Mucosa of rectum (tissue), 2 donors: ENCODE data around the gene PDZRN3.

Source experiments
- H3K27ac ChIP-seq, 2 donors: one replicate each; pipeline ENCODE4 v1.7.0; 2013; ENCODE audit warnings: inconsistent platforms in 2 of 2, low read depth in 2 of 2, low read length in 2 of 2
- H3K27me3 ChIP-seq, 2 donors: one replicate each; pipeline ENCODE4 v1.7.0; 2013; ENCODE audit warnings: low read length in 2 of 2; ENCODE audit not compliant: control insufficient read depth in 2 of 2, insufficient read depth in 2 of 2
- H3K36me3 ChIP-seq, 2 donors: one replicate each; pipeline ENCODE4 v1.7.0; 2013; ENCODE audit warnings: low read length in 2 of 2; ENCODE audit not compliant: control insufficient read depth in 2 of 2, insufficient read depth in 2 of 2
- H3K4me1 ChIP-seq, 2 donors: one replicate each; pipeline ENCODE4 v1.7.0; 2013; ENCODE audit warnings: low read length in 2 of 2, mild to moderate bottlenecking in 1 of 2; ENCODE audit not compliant: control insufficient read depth in 2 of 2, insufficient read depth in 2 of 2
- H3K4me3 ChIP-seq, 2 donors: one replicate each; pipeline ENCODE4 v1.7.0; 2013; ENCODE audit warnings: low read length in 2 of 2
- H3K9ac ChIP-seq, 2 donors: one replicate each; pipeline ENCODE4 v1.7.0; 2013; ENCODE audit warnings: low read length in 2 of 2, low read depth in 1 of 2, mild to moderate bottlenecking in 1 of 2
- H3K9me3 ChIP-seq, 2 donors: one replicate each; pipeline ENCODE4 v1.7.0; 2013; ENCODE audit warnings: low read length in 2 of 2; ENCODE audit not compliant: control insufficient read depth in 2 of 2
- donor health status: healthy.
- donor health status: Normal muscosa, but diverticular disease.

The PDZRN3 gene

DNA sequence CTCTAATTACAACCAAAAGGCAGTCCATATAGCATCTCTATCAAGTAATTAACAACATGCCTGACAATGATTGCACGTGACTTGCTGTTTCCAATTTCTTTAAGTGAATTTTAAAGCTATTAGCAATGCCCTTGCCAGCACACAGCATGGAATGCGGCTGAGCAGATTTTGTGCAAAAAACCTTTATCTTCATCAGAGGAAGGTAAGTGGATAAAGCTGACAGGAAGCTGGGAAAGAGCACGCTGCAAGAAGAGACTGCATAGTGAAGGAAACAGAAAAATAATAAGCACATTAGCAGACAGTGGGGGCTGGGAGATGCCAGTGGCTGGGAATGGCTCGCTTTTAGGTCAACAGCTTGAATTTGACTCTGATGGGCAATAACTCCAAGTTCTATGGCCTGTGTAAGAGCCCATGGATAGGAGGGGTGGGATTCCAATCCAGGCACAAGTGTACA is 138.8 kb downstream of the PDZRN3 start:
- Histone ChIP-seq H3K36me3 (no peaks in the 10 kb centered on the region), H3K9ac (no peak overlapping the region), H3K4me1 (no peaks in the 10 kb centered on the region), H3K27ac (no peak overlapping the region), H3K27me3 (no peaks in the 10 kb centered on the region), H3K4me3 (no peak overlapping the region), H3K9me3 (no peaks in the 10 kb centered on the region)

DNA sequence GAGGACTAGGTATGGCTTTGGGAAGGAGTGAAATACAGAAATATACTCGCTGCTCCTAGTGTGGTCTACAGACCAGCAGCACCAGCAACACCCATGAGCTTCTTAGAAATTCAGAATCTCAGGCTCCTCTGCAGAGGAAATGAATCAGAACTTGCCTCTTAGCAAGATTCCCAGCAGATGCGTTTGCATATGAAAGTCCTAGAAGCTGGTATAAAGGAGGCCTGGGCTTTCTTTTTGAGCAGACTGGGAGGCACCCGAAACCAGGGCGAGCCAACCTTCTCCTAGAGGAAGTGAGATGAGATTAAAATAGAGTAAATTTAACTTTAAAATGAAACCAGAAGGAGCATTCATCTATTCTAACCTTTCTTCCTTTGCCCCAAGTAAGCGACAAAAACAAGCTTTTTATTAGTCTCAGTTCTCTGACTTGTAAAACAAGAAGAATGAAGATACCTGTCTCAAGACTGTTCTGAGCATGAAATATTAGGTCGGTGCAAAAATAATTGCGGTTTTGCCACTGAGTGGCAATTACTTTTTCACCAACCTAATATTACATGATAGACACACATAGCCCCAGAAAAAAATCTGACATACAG is 140.0 kb downstream of the PDZRN3 start:
- Histone ChIP-seq H3K4me1 (no peaks in the 10 kb centered on the region), H3K27me3 (no peaks in the 10 kb centered on the region), H3K27ac (no peak overlapping the region), H3K4me3 (no peak overlapping the region), H3K9me3 (no peaks in the 10 kb centered on the region), H3K36me3 (no peaks in the 10 kb centered on the region), H3K9ac (no peak overlapping the region)

DNA sequence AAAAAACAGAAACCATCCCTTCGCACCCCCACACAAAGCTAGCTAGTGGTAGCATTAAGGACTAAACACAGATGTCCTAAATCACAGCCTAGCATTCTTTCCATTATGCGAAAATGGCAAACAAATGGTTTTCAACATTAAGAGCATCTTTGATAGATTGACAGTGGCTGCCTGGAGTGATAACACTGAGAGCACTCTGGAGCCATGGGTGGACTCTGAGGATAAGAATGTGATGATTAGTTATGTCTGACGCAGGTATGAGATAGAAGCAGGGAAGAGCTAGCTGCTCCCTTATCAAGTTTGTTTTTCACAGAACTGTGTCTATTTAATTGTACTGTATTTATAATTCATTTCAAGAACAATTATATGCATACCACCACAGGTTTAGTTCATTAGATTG is 142.9 kb downstream of the PDZRN3 start:
- Histone ChIP-seq H3K4me1 (no peaks in the 10 kb centered on the region), H3K36me3 (no peaks in the 10 kb centered on the region), H3K27me3 (no peaks in the 10 kb centered on the region), H3K9ac (no peak overlapping the region), H3K27ac (no peak overlapping the region), H3K9me3 (no peaks in the 10 kb centered on the region), H3K4me3 (no peak overlapping the region)

DNA sequence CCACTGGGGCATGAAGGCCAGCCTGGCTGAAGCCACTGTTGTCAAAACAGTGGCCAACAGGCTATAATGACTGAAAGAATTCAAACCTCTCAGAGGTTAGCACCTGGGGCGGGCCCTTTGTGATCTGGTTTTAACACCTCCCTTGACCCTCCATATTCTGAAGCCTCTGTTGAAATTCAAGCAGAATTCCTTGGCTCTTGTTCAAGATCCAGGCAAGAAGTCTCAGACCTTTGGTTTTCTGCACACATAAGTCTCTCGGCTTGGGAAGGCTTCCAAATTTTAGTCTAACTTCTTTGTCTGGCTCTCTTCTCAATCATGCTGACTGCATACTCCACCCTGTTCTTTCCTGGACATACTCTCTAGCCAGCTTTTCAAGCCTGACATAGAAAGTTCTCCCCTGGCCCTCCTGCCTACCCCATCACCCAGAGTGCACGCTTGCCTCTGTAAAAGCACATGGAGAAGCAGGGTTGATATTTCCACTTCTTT is 144.5 kb downstream of the PDZRN3 start:
- Histone ChIP-seq H3K4me1 (no peaks in the 10 kb centered on the region), H3K27me3 (no peaks in the 10 kb centered on the region), H3K4me3 (no peak overlapping the region), H3K36me3 (no peaks in the 10 kb centered on the region), H3K9me3 (no peaks in the 10 kb centered on the region), H3K27ac (no peak overlapping the region), H3K9ac (no peak overlapping the region)

DNA sequence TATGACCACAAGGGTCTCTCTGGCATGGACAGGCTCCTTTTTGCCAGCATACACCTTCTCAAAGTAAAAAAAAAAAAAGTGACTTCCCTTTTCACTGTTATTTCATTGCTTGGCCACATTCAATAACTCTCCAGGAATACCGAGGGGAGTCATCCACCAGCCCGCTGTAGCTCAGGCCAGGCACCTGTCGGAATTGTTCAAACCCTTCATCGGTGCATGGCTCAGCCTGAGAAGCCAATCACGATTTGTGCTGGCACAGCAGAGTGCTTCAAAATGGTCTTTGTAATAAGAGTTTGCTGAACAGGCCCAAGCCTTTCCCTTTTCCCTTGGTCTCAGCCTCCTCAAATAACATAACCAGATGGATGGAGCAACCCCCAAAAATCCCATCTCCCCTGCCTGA is 145.4 kb downstream of the PDZRN3 start:
- H3K27ac ChIP-seq: no peak overlapping the region
- H3K9me3 ChIP-seq: no peaks in the 10 kb centered on the region
- H3K4me3 ChIP-seq: no peak overlapping the region
- H3K36me3 ChIP-seq: no peaks in the 10 kb centered on the region
- no peak overlapping the region for H3K9ac ChIP-seq
- H3K4me1 ChIP-seq: peaks cover 0 to 3% of the 10 kb centered on the region in 2 donors
- no peaks in the 10 kb centered on the region for H3K27me3 ChIP-seq

DNA sequence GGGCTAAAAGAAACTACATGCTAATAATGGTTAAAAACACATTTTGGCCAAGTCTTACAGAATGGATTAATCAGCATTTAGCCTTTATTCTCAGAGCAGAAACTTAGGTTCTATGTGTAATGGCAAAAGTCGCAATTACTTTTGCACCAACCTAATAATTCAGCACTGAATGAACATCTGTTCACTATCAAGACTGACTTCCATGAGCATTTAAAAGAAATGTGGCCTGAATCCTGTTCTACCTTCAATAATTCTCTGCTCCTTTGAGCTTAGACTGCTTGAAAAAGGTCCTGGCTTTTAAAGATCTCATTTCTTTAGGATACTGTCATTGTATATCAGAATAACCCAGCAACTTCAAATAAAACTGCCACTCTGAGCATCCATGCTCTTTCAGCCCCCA is 145.9 kb downstream of the PDZRN3 start:
- H3K36me3 ChIP-seq: no peaks in the 10 kb centered on the region
- no peak overlapping the region for H3K4me3 ChIP-seq
- H3K9ac ChIP-seq: no peak overlapping the region
- no peak overlapping the region for H3K27ac ChIP-seq
- H3K9me3 ChIP-seq: no peaks in the 10 kb centered on the region
- peaks cover 0 to 5% of the 10 kb centered on the region in 2 donors for H3K4me1 ChIP-seq
- no peaks in the 10 kb centered on the region for H3K27me3 ChIP-seq

DNA sequence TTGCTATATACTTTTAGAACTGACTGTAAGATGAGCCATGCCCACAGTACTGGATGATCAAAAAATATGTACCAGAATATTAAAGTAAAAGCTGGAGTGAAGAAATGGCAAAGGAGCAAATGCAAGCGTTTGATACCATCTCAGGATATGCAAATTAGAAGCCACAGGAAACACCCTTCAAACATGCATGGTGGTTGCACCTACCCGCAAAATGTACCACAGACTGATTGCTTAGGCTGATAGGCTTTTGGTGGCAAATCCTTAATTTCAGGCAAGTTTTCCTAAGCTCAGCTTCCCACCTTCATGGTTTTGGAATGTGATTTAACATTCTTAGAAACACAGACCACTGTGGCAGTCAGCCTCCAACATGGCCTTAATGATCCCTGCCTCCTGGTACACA is 149.0 kb downstream of the PDZRN3 start:
- Histone ChIP-seq H3K4me1 (peaks cover 0 to 6% of the 10 kb centered on the region in 2 donors), H3K9me3 (no peaks in the 10 kb centered on the region), H3K27ac (no peak overlapping the region)

DNA sequence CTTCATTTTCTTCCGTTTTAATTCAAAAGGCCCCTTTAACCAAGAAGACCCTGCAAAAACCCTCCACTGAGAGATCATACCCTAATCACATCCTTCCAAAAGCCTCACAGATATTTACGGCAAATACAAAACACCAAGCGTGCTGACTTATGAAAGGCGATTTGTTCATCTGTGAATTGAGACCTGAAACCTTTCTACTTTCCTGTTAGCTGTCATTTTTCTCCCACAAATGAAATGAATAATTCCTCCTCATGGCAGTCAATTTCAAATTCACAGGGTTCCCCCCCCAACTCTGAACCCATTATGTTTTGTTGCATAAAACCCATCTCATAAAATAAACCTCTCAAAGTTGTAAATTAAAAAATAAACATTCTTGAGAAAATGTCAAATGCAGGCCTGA is 149.6 kb downstream of the PDZRN3 start:
- Histone ChIP-seq H3K27ac (no peak overlapping the region), H3K36me3 (no peaks in the 10 kb centered on the region), H3K27me3 (no peaks in the 10 kb centered on the region), H3K9ac (no peak overlapping the region), H3K4me1 (peaks cover 0 to 6% of the 10 kb centered on the region in 2 donors), H3K9me3 (no peaks in the 10 kb centered on the region), H3K4me3 (no peak overlapping the region)

More for the DNA sequence above, 149.0 kb downstream of the PDZRN3 start:
- no peaks in the 10 kb centered on the region for H3K27me3 ChIP-seq
- H3K9ac ChIP-seq: no peak overlapping the region
- H3K36me3 ChIP-seq: no peaks in the 10 kb centered on the region
- no peak overlapping the region for H3K4me3 ChIP-seq

DNA sequence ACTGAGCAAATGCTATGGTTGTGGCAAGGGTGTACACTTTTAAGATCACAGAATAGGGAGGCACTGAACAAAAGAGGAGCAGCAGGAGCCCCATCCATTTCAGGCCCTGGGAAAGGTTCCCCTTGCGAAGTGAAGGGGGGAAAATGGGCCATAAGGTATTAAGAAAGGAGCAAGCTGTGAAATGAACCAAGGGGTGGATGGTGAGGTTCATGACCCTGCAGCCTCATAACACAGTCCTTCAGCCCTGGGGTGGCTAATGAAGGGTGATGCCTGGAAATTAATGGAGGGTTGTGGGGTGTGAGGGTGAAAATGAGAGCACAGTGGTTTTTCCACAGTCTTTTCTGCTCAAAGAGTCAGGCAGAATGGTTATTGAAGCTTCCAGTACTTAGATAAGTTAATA is 150.1 kb downstream of the PDZRN3 start:
- Histone ChIP-seq H3K27me3 (no peaks in the 10 kb centered on the region), H3K36me3 (no peaks in the 10 kb centered on the region), H3K4me3 (no peak overlapping the region), H3K4me1 (peaks cover 0 to 6% of the 10 kb centered on the region in 2 donors), H3K27ac (no peak overlapping the region), H3K9ac (no peak overlapping the region), H3K9me3 (no peaks in the 10 kb centered on the region)

DNA sequence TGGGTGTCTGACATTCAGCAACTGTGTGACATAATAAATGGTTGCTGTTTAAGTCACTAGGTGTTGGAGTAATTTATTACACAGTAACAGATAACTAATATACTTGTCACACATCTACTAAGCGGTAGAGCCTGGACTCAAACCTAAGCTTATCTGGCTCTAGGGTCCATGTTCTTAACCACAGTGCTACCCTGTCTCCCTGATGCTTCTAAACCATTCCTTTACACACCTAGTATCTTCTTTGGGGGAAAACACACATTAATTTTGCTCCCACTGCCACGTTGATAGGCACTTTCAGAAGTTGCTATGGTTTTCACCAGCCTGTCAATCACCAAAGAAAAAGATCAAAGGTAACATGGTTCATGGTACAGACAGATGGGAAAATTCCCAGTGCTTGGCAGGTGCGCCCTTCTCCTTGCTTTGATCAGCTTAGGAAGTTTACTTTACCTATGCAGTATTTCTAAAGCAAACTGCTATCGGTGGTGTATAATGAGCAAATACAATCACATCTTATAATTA is 150.8 kb downstream of the PDZRN3 start:
- H3K27me3 ChIP-seq: no peaks in the 10 kb centered on the region
- no peaks in the 10 kb centered on the region for H3K36me3 ChIP-seq
- H3K4me3 ChIP-seq: no peak overlapping the region
- H3K27ac ChIP-seq: no peak overlapping the region
- H3K4me1 ChIP-seq: peaks cover 0 to 6% of the 10 kb centered on the region in 2 donors
- no peak overlapping the region for H3K9ac ChIP-seq
- no peaks in the 10 kb centered on the region for H3K9me3 ChIP-seq
